Mucosa of rectum (tissue), 2 donors: ENCODE measurements around the gene SFXN3.

ENCODE experiments used
- H3K27ac ChIP-seq, 2 donors: one replicate each; pipeline ENCODE4 v1.7.0; 2013; ENCODE audit warnings: inconsistent platforms in 2 of 2, low read depth in 2 of 2, low read length in 2 of 2
- H3K27me3 ChIP-seq, 2 donors: one replicate each; pipeline ENCODE4 v1.7.0; 2013; ENCODE audit warnings: low read length in 2 of 2; ENCODE audit not compliant: control insufficient read depth in 2 of 2, insufficient read depth in 2 of 2
- H3K36me3 ChIP-seq, 2 donors: one replicate each; pipeline ENCODE4 v1.7.0; 2013; ENCODE audit warnings: low read length in 2 of 2; ENCODE audit not compliant: control insufficient read depth in 2 of 2, insufficient read depth in 2 of 2
- H3K4me1 ChIP-seq, 2 donors: one replicate each; pipeline ENCODE4 v1.7.0; 2013; ENCODE audit warnings: low read length in 2 of 2, mild to moderate bottlenecking in 1 of 2; ENCODE audit not compliant: control insufficient read depth in 2 of 2, insufficient read depth in 2 of 2
- H3K4me3 ChIP-seq, 2 donors: one replicate each; pipeline ENCODE4 v1.7.0; 2013; ENCODE audit warnings: low read length in 2 of 2
- H3K9ac ChIP-seq, 2 donors: one replicate each; pipeline ENCODE4 v1.7.0; 2013; ENCODE audit warnings: low read length in 2 of 2, low read depth in 1 of 2, mild to moderate bottlenecking in 1 of 2
- H3K9me3 ChIP-seq, 2 donors: one replicate each; pipeline ENCODE4 v1.7.0; 2013; ENCODE audit warnings: low read length in 2 of 2; ENCODE audit not compliant: control insufficient read depth in 2 of 2
- donor health status: healthy.
- donor health status: Normal muscosa, but diverticular disease.

Gene SFXN3

GRCh38 chr10:101000127-101000914 lies 30.7 kb upstream of the SFXN3 start:
- no peaks in the 10 kb centered on the region for H3K9me3 ChIP-seq
- H3K4me1 ChIP-seq = peaks cover 28 to 41% of the 10 kb centered on the region in 2 donors
- no peaks in the 10 kb centered on the region for H3K27me3 ChIP-seq
- peaks cover 9 to 19% of the 10 kb centered on the region in 2 donors for H3K36me3 ChIP-seq
- H3K27ac ChIP-seq = peak overlapping the region; percentile 87 to 89
- peak overlapping the region; percentile 78 to 81 for H3K4me3 ChIP-seq
- peak overlapping the region; percentile 77 to 79 for H3K9ac ChIP-seq

- Histone ChIP-seq H3K27me3 (no peaks in the 10 kb centered on the region), H3K4me1 (peaks cover 28 to 41% of the 10 kb centered on the region in 2 donors), H3K9ac (peak overlapping the region; percentile 70 to 77), H3K36me3 (peaks cover 13 to 25% of the 10 kb centered on the region in 2 donors), H3K27ac (peak overlapping the region; percentile 87 to 89), H3K9me3 (no peaks in the 10 kb centered on the region), H3K4me3 (peak overlapping the region; percentile 78 to 81)
Observed at GRCh38 chr10:101000915-101001658, 29.9 kb upstream of the SFXN3 start.

- no peaks in the 10 kb centered on the region for H3K27me3 ChIP-seq
- H3K4me1 ChIP-seq = peaks cover 22 to 36% of the 10 kb centered on the region in 2 donors
- no peaks in the 10 kb centered on the region for H3K9me3 ChIP-seq
- H3K27ac ChIP-seq = peak overlapping the region; percentile 87 to 89
- no peak overlapping the region for H3K4me3 ChIP-seq
- peak overlapping the region; percentile 61 to 77 for H3K9ac ChIP-seq
- H3K36me3 ChIP-seq = peaks cover 16 to 30% of the 10 kb centered on the region in 2 donors
Observed at GRCh38 chr10:101001659-101002035, 29.4 kb upstream of the SFXN3 start.

DNA sequence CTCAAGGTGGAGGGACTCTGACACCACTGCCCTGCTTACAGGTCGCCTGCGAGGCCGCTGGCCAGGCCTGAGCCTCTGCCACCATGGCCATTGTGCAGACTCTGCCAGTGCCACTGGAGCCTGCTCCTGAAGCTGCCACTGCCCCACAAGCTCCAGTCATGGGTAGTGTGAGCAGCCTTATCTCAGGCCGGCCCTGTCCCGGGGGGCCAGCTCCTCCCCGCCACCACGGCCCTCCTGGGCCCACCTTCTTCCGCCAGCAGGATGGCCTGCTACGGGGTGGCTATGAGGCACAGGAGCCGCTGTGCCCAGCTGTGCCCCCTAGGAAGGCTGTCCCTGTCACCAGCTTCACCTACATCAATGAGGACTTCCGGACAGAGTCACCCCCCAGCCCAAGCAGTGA lies 28.6 kb upstream of the SFXN3 start:
- Histone ChIP-seq H3K4me3 (no peak overlapping the region), H3K36me3 (peaks cover 16 to 31% of the 10 kb centered on the region in 2 donors), H3K27ac (no peak overlapping the region), H3K27me3 (no peaks in the 10 kb centered on the region), H3K4me1 (peaks cover 20 to 34% of the 10 kb centered on the region in 2 donors), H3K9me3 (no peaks in the 10 kb centered on the region), H3K9ac (no peak overlapping the region)

DNA sequence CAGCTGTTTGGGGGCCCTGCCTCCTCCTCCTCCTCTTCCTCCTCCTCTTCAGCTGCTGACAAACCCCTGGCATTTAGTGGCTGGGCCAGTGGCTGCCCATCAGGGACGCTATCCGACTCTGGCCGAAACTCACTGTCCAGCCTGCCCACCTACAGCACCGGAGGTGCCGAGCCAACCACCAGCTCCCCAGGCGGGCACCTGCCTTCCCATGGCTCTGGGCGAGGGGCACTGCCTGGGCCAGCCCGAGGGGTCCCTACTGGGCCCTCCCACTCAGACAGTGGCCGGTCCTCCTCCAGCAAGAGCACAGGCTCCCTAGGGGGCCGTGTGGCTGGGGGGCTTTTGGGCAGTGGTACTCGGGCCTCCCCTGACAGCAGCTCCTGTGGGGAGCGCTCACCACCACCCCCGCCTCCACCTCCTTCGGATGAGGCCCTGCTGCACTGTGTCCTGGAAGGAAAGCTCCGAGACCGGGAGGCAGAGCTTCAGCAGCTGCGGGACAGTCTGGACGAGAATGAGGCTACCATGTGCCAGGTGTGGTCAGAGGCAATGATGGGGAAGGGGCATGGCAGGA lies 27.3 kb upstream of the SFXN3 start:
- H3K4me1 ChIP-seq = peaks cover 13 to 29% of the 10 kb centered on the region in 2 donors
- H3K27me3 ChIP-seq = no peaks in the 10 kb centered on the region
- peaks cover 16 to 31% of the 10 kb centered on the region in 2 donors for H3K36me3 ChIP-seq
- no peak overlapping the region for H3K27ac ChIP-seq
- no peaks in the 10 kb centered on the region for H3K9me3 ChIP-seq
- no peak overlapping the region for H3K9ac ChIP-seq
- no peak overlapping the region for H3K4me3 ChIP-seq

- Histone ChIP-seq H3K4me1 (peaks cover 10 to 22% of the 10 kb centered on the region in 2 donors), H3K9ac (no peak overlapping the region), H3K36me3 (peaks cover 16 to 31% of the 10 kb centered on the region in 2 donors)
Observed at GRCh38 chr10:101005361-101005760, 25.7 kb upstream of the SFXN3 start.

GRCh38 chr10:101005869-101006567 lies 25.0 kb upstream of the SFXN3 start:
- H3K27ac ChIP-seq = no peak overlapping the region
- no peaks in the 10 kb centered on the region for H3K27me3 ChIP-seq
- no peak overlapping the region for H3K9ac ChIP-seq
- peaks cover 16 to 31% of the 10 kb centered on the region in 2 donors for H3K36me3 ChIP-seq
- H3K4me3 ChIP-seq = no peak overlapping the region
- no peaks in the 10 kb centered on the region for H3K9me3 ChIP-seq
- peaks cover 7 to 17% of the 10 kb centered on the region in 2 donors for H3K4me1 ChIP-seq

More at GRCh38 chr10:101005361-101005760, 25.7 kb upstream of the SFXN3 start:
- no peak overlapping the region for H3K27ac ChIP-seq
- H3K27me3 ChIP-seq = no peaks in the 10 kb centered on the region
- no peaks in the 10 kb centered on the region for H3K9me3 ChIP-seq
- H3K4me3 ChIP-seq = no peak overlapping the region

DNA sequence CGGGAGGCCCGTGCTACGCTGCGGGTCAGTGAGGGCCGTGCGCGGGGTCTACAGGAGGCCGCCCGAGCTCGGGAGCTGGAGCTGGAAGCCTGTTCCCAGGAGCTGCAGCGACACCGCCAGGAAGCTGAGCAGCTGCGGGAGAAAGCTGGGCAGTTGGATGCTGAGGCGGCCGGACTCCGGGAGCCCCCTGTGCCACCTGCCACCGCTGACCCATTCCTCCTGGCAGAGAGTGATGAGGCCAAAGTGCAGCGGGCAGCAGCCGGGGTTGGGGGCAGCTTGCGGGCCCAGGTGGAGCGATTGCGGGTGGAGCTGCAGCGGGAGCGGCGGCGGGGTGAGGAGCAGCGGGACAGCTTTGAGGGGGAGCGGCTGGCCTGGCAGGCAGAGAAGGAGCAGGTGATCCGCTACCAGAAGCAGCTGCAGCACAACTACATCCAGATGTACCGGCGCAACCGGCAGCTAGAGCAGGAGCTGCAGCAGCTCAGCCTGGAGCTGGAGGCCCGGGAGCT lies 24.4 kb upstream of the SFXN3 start:
- H3K27ac ChIP-seq = peak overlapping the region in 1 of 2 donors; percentile 1
- peaks cover 16 to 31% of the 10 kb centered on the region in 2 donors for H3K36me3 ChIP-seq
- H3K4me3 ChIP-seq = no peak overlapping the region
- no peaks in the 10 kb centered on the region for H3K9me3 ChIP-seq
- no peak overlapping the region for H3K9ac ChIP-seq
- peaks cover under 1 to 11% of the 10 kb centered on the region in 2 donors for H3K4me1 ChIP-seq
- no peaks in the 10 kb centered on the region for H3K27me3 ChIP-seq

GRCh38 chr10:101007099-101007711 lies 23.8 kb upstream of the SFXN3 start:
- H3K9me3 ChIP-seq = no peaks in the 10 kb centered on the region
- H3K4me1 ChIP-seq = peaks cover 0 to 6% of the 10 kb centered on the region in 2 donors
- no peak overlapping the region for H3K4me3 ChIP-seq
- H3K9ac ChIP-seq = no peak overlapping the region
- H3K27ac ChIP-seq = peak overlapping the region; percentile 1 to 32
- H3K27me3 ChIP-seq = no peaks in the 10 kb centered on the region
- H3K36me3 ChIP-seq = peaks cover 16 to 31% of the 10 kb centered on the region in 2 donors
